ENCODE results near the gene SLC6A5.

The SLC6A5 gene

DNA sequence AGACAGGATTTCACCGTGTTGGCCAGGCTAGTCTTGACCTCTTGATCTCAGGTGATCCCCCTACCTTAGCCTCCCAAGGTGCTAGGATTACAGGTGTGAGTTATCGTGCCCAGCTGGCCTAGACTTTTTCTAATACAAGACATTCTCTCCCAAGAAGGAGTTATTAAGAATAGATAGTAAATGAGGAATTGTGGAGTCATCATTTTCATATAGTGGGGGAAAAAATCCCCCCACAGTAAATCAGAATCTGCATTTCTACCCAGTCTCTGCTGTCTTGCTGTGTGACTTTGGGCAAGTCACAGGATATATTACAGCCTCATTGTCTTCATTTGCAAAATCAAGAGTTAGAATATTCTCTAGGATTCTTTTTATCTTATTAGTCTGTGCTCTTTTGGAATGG, 21.6 kb downstream of the SLC6A5 start:
- no peak for DNase-seq (ENCODE audit: low read depth in 2 of 2)

GRCh38 chr11:20621679-20622078, 22.3 kb downstream of the SLC6A5 start:
- no peak for DNase-seq (ENCODE audit: low read depth in 2 of 2)

GRCh38 chr11:20623252-20623651, 23.8 kb downstream of the SLC6A5 start:
- DNase-seq (ENCODE audit: low read depth in 2 of 2): no peak

GRCh38 chr11:20626279-20626678, 26.9 kb downstream of the SLC6A5 start:
- no peak for DNase-seq (ENCODE audit: low read depth in 2 of 2)

GRCh38 chr11:20627026-20627425, 27.6 kb downstream of the SLC6A5 start:
- no peak for DNase-seq (ENCODE audit: low read depth in 2 of 2)

DNA sequence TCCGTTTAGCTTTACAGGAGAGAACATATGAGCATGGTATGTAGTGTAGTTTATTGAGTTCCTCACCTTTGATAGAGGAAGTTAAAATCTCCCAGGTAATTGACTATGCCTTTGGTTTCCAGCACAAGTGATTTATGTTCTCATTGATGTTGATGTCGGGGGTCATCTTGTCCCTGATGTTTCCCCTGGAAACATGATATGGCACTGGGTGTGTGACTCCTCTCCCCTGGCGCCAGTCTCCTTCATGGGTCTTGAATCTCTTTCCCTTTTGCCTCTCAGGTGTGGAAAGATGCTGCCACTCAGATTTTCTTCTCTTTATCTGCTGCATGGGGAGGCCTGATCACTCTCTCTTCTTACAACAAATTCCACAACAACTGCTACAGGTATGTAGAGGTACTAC, 28.3 kb downstream of the SLC6A5 start:
- no peak for DNase-seq (ENCODE audit: low read depth in 2 of 2)

- DNase-seq (ENCODE audit: low read depth in 2 of 2): no peak
These were observed 32.2 kb downstream of the SLC6A5 start for GRCh38 chr11:20631519-20632168.

DNA sequence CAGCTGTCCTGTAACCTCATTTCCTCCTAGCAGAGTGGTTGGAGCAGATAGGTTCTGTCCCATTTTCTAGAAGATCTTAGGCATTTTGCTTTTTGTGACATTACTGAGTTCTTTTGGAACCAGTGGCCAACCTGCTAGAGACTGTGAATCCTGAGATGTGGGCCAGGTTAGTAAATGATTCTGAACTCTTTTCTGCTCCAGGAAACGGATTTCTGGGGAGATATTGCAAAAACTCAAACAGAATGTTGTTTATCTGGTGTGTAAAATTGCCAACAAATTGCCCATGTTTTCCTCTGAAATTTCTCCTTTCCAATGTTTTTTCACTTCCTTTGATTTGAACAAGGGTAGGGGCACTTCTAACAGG, 32.7 kb downstream of the SLC6A5 start:
- DNase-seq (ENCODE audit: low read depth in 2 of 2): no peak

DNA sequence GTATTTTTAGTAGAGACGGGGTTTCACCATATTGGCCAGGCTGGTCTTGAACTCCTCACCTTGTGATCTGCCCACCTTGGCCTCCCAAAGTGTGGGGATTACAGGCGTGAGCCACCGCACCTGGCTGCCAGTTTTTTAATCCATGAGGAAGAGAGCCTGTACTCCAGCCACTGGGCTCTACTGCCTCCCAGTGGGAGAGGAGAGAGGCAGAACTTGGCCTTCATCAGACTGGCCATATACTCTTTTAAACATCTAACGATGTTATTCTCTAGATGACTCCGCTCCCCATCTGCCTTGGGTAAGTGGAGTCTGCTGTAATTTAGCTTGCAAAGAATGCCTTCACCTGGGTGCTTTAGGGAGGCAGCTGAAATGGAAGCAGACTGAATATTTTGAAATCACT, 34.6 kb downstream of the SLC6A5 start:
- no peak for DNase-seq (ENCODE audit: low read depth in 2 of 2)

DNA sequence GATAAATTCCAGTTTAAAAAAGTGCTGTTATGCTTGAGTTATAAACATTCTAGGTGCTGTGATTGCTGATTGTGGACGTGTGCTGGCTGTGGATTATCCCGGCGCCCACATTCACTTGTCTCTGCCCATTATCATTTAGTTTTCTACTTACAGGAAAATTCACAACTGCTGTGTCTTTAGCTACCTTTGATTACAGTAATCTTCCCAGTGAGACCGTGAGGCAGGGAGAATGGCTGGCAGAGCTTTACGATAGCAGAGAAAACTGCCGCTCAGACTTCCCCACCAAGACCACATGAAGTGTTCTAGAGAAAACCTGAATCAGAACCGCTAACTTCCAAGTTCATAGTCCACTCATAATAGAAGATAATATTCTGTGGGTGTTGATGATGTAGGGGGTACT, 35.4 kb downstream of the SLC6A5 start:
- no peak for DNase-seq (ENCODE audit: low read depth in 2 of 2)

DNA sequence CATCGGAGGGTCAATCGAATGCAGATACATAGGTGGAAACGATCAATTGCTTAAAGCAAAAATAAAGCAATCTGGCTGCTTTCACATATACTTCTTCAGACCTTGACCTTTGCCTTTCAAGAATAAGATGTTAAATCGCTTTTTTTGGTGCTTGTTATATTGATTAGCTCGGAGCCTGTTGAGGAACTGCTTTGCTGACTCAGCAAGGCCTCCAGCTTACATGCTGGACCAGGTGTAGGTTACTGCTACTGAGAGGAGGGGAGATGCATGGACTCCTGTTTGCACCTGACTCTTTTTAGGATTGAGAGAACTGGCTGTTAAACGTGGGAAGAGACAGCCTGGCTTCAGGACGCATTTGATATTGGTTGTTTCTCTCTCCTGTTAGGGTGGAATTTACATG, 38.7 kb downstream of the SLC6A5 start:
- no peak for DNase-seq (ENCODE audit: low read depth in 2 of 2)

DNA sequence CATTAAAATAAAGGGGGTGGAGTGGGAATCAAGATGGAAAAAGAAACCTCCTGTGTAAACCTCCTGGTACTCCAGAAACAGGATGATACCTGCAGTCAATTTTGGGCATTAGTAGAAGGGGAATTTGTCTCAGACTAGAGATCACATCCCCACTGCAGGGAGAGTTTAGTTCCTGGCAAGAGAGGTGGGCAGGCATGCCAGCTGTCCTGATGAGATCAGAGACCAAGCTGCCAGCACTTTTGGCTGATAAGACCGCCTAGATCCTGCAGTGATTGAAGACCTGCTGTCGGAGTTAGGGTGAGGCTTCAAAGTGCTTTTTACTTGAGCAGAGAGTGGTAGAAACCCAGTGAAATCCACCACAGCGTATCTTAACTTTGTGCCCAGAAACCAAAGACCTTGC, 40.3 kb downstream of the SLC6A5 start:
- no peak for DNase-seq (ENCODE audit: low read depth in 2 of 2)

GRCh38 chr11:20640401-20640800, 41.0 kb downstream of the SLC6A5 start:
- DNase-seq (ENCODE audit: low read depth in 2 of 2): no peak

- DNase-seq (ENCODE audit: low read depth in 2 of 2): no peak
These were observed 45.0 kb downstream of the SLC6A5 start for GRCh38 chr11:20644360-20644759.

- peak; percentile 7 to 10 for DNase-seq (ENCODE audit: low read depth in 2 of 2)
These were observed 48.7 kb downstream of the SLC6A5 start for GRCh38 chr11:20647976-20648565.

DNA sequence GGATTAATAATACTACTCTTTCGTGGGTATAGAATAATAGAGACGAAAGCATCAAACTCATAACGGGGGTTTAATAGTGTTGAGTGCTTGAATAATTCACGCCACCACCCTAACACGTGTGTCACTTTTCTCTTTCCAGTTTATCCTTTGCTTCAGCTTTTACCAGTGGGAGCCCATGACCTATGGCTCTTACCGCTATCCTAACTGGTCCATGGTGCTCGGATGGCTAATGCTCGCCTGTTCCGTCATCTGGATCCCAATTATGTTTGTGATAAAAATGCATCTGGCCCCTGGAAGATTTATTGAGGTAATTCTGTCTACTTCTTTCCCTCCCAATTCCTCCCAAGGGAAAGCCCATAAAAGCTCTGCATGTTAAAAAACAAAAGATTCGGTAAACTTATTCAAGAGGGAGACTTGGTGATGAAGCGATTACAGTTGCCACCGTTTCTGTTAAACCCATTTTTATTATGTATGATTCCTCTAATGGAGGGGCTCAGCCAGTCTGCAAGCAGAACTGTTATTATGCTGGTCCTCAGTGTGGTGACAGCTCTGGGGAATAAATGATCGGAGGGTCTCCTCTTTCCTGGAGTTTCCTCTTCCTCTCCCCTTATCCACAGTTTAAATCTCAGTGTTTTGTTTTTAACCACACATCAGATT, 52.9 kb downstream of the SLC6A5 start:
- DNase-seq (ENCODE audit: low read depth in 2 of 2): no peak

- no peak for DNase-seq (ENCODE audit: low read depth in 2 of 2)
These were observed 54.6 kb downstream of the SLC6A5 start for GRCh38 chr11:20654038-20654437.

GRCh38 chr11:20656901-20657300, 57.5 kb downstream of the SLC6A5 start:
- no peak for DNase-seq (ENCODE audit: low read depth in 2 of 2)

GRCh38 chr11:20658135-20658534, 58.7 kb downstream of the SLC6A5 start:
- DNase-seq (ENCODE audit: low read depth in 2 of 2): no peak

GRCh38 chr11:20661445-20661844, 62.0 kb downstream of the SLC6A5 start:
- DNase-seq (ENCODE audit: low read depth in 2 of 2): no peak

DNA sequence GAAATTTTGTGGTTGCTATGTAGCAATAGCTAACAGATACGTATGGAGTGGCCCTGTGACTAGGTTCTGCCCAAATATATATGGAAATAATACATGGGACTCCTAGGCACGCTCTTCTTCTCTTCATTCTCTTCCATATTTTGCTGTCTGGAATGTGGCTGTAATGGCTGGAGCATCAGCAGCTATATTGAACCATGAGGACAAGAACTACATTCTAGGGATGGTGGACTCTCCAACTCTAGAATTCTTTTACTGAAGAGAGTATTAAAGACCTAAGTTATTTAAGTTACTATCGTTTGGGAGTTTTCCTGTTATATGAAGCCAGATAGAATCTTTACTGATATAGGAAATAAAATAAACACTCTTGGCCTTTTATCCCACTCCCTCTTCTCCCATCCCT, 62.4 kb downstream of the SLC6A5 start:
- no peak for DNase-seq (ENCODE audit: low read depth in 2 of 2)

DNA sequence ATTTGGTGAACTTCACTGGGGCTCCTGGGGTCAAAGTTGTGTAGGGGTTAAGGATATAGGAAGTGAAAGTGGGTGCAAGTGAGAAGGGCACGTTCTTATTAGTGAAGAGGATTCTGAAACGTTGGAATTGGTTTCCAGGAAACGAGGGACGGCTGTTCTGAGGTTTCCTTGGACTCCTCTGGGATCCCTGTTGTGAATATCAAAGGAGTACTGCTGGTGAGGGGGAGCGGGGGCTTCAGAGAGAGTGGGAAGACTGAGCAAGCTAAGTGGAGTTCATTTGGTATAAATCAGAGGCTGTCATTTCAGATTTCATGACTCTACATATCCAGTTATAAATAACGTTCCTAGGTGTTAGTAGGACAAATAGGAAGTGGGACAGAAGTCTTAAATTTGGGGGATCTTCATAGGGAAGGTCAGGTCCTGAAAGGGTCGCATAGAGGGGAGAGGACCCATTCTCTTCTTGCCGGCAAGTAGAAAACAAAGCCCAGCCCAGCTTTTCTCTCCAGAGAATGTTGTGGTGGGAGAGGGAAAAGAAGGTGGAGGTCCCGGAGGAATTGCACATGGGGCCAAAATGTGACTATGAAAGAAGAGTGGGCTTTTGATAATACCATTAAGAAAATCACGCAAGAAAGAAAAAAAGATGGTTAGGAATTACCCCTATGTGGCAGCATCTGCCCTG, 68.9 kb downstream of the SLC6A5 start:
- DNase-seq (ENCODE audit: low read depth in 2 of 2): no peak

Measured in stimulated activated CD4-positive, alpha-beta T cell treated with anti-CD3 and anti-CD28 coated beads, Interleukin-4, amount 100 ng/mL, for 48 hours (primary cell).